Liver (tissue), 9 donors: ENCODE data around the gene MGAT4A. TPM values are rescaled to one million over a fixed set of nuclear protein-coding genes. Genes with fewer than 3 reads are reported as not detected.
A peak's percentile ranks its signal among the peaks of the same experiment; 100 is the strongest.

Experiments used
- DNase-seq: peaks from one replicate; pipeline ENCODE4 v3.0.0-alpha.2; 2017; ENCODE audit warnings: low spot score
- H3K27ac ChIP-seq, 2 donors: one replicate each; pipeline ENCODE4 v1.7.0; 2013; ENCODE audit warnings: inconsistent platforms in 2 of 2, low read length in 2 of 2, control low read depth in 1 of 2, low read depth in 1 of 2, mild to moderate bottlenecking in 1 of 2
- H3K27me3 ChIP-seq, 4 donors: one replicate each; pipeline versions ENCODE4 v1.6.1 to v1.7.0; 2013; ENCODE audit warnings: low read length in 3 of 4, inconsistent platforms in 1 of 4, mild to moderate bottlenecking in 1 of 4, moderate library complexity in 1 of 4; ENCODE audit not compliant: control insufficient read depth in 4 of 4, insufficient read depth in 4 of 4
- H3K36me3 ChIP-seq, 4 donors: one replicate each; pipeline versions ENCODE4 v1.6.1 to v1.7.0; 2013; ENCODE audit warnings: low read length in 3 of 4, mild to moderate bottlenecking in 3 of 4, low read depth in 1 of 4, moderate library complexity in 1 of 4; ENCODE audit not compliant: control insufficient read depth in 4 of 4, insufficient read depth in 3 of 4
- H3K4me1 ChIP-seq, 4 donors: one replicate each; pipeline versions ENCODE4 v1.6.1 to v1.7.0; 2013; ENCODE audit warnings: low read length in 3 of 4, mild to moderate bottlenecking in 3 of 4, moderate library complexity in 1 of 4; ENCODE audit not compliant: control insufficient read depth in 4 of 4, insufficient read depth in 4 of 4
- H3K4me3 ChIP-seq, 3 donors: one replicate each; pipeline versions ENCODE4 v1.6.1 to v1.7.0; 2013; ENCODE audit warnings: low read length in 3 of 3, control low read depth in 1 of 3, low read depth in 1 of 3, mild to moderate bottlenecking in 1 of 3
- H3K9ac ChIP-seq, 2 donors: one replicate each; pipeline ENCODE4 v1.7.0; 2013; ENCODE audit warnings: low read length in 2 of 2, mild to moderate bottlenecking in 2 of 2, moderate library complexity in 2 of 2, control low read depth in 1 of 2, low read depth in 1 of 2
- H3K9me3 ChIP-seq, 4 donors: one replicate each; pipeline versions ENCODE4 v1.6.1 to v1.7.0; 2013; ENCODE audit warnings: low read length in 3 of 4; ENCODE audit not compliant: control insufficient read depth in 4 of 4
- CTCF ChIP-seq: fragments of 150-350 bp; IDR thresholded peaks from 2 replicates; pipeline ENCODE4 v1.5.1; 2017; ENCODE audit warnings: improper control_type of control experiment, low read depth, low read length; ENCODE audit not compliant: missing input control
- EGR1 ChIP-seq, 2 donors: IDR thresholded peaks; 2 replicates each; pipeline ENCODE4 v1.6.1; 2016 to 2018; ENCODE audit warnings: antibody characterized with exemption in 2 of 2, low read depth in 2 of 2
- GABPA ChIP-seq, 2 donors: IDR thresholded peaks in 1 of 2; conservative IDR thresholded peaks in 1 of 2; 2 replicates each; pipeline ENCODE4 v1.6.1; 2016; ENCODE audit warnings: antibody characterized with exemption in 2 of 2, mild to moderate bottlenecking in 1 of 2, moderate library complexity in 1 of 2
- HNF4A ChIP-seq, 2 donors: conservative IDR thresholded peaks; 2 replicates each; pipeline ENCODE4 v1.6.1; 2016; ENCODE audit warnings: antibody characterized with exemption in 2 of 2, mild to moderate bottlenecking in 2 of 2
- HNF4G ChIP-seq: IDR thresholded peaks from 2 replicates; pipeline ENCODE4 v1.6.1; 2016; ENCODE audit warnings: antibody characterized with exemption
- JUND ChIP-seq, 2 donors: IDR thresholded peaks; 2 replicates each; pipeline ENCODE4 v1.6.1; 2016; ENCODE audit warnings: antibody characterized with exemption in 2 of 2
- NR2F2 ChIP-seq: IDR thresholded peaks from 2 replicates; pipeline ENCODE4 v1.6.1; 2016; ENCODE audit warnings: antibody characterized with exemption
- RAD21 ChIP-seq, 2 donors: IDR thresholded peaks; 2 replicates each; pipeline ENCODE4 v1.6.1; 2016; ENCODE audit warnings: antibody characterized with exemption in 2 of 2, mild to moderate bottlenecking in 2 of 2
- REST ChIP-seq: IDR thresholded peaks from 2 replicates; pipeline ENCODE4 v1.6.1; 2016; ENCODE audit warnings: antibody characterized with exemption, mild to moderate bottlenecking
- RXRA ChIP-seq, 2 donors: IDR thresholded peaks; 2 replicates each; pipeline ENCODE4 v1.6.1; 2017 to 2018; ENCODE audit warnings: antibody characterized with exemption in 2 of 2, mild to moderate bottlenecking in 1 of 2
- SP1 ChIP-seq: IDR thresholded peaks from 2 replicates; pipeline ENCODE4 v1.6.1; 2018; ENCODE audit warnings: antibody characterized with exemption, mild to moderate bottlenecking
- TAF1 ChIP-seq: conservative IDR thresholded peaks from 2 replicates; pipeline ENCODE4 v1.6.1; 2016; ENCODE audit warnings: antibody characterized with exemption, mild to moderate bottlenecking
- YY1 ChIP-seq: IDR thresholded peaks from 2 replicates; pipeline ENCODE4 v1.6.1; 2016; ENCODE audit warnings: antibody characterized with exemption, mild to moderate bottlenecking
- WGBS: extraction: QIAGEN DNeasy Blood & Tissue Kit; methylation state at CpG from one replicate; pipeline ENCODE4 v1.1.7; 2013; 5-methylcytosine and 5-hydroxymethylcytosine counted together
- polyA plus RNA-seq, 2 donors: library from polyadenylated mRNA; stranded (reverse) in 1 of 2; unstranded in 1 of 2; fragments of 200-250 nt in 1 of 2; fragments of >200 nt in 1 of 2; fragmentation: Nextera tagmentation in 1 of 2; extraction: Ambion mirVana in 1 of 2; gene quantifications; one replicate each; pipeline versions ENCODE4 v1.2.1 to v1.2.3, GENCODE V29; 2013 to 2015
- total RNA-seq, 2 donors: library from RNA; depleted of rRNA; stranded (reverse); fragments of >200 nt; gene quantifications; one replicate each; pipeline ENCODE4 v1.2.3, GENCODE V29; 2014
- donor health status: healthy.
- donor health status: healthy.
- donor health status: healthy.
- donor health status: healthy.
- donor health status: healthy.

Gene MGAT4A
- total and polyA plus RNA-seq, 4 donors = 2.7 to 17.3 (median 5.4) TPM

GRCh38 chr2:98730053-98730706 lies 752 bp downstream of the MGAT4A start:
- peak overlapping the region; percentile 19 to 75 for H3K9ac ChIP-seq
- TF ChIP-seq YY1 = peak; percentile 13
- TF ChIP-seq JUND (IDR thresholded peaks at IDR 0.05) = no peak
- peak in 1 of 2 donors; percentile 18 for TF ChIP-seq RAD21 (IDR thresholded peaks at IDR 0.05)
- H3K27me3 ChIP-seq = no peaks in the 10 kb centered on the region
- peaks cover 0 to 40% (median 25%) of the 10 kb centered on the region in 4 donors for H3K4me1 ChIP-seq
- 1% methylated on average over 45 of the region's 45 CpGs for WGBS
- H3K27ac ChIP-seq = peak overlapping the region; percentile 52 to 68
- H3K4me3 ChIP-seq = peak overlapping the region; percentile 76 to 98 (median 90)
- no peaks in the 10 kb centered on the region for H3K9me3 ChIP-seq
- H3K36me3 ChIP-seq = no peaks in the 10 kb centered on the region
- peak; percentile 51 for DNase-seq

GRCh38 chr2:98729652-98730051 lies 1.3 kb downstream of the MGAT4A start:
- WGBS = 45% methylated on average over 10 of the region's 10 CpGs
- H3K4me3 ChIP-seq = peak overlapping the region; percentile 76 to 98 (median 90)
- peak overlapping the region; percentile 19 to 75 for H3K9ac ChIP-seq
- no peaks in the 10 kb centered on the region for H3K27me3 ChIP-seq
- H3K9me3 ChIP-seq = no peaks in the 10 kb centered on the region
- no peaks in the 10 kb centered on the region for H3K36me3 ChIP-seq
- peaks cover 0 to 38% (median 25%) of the 10 kb centered on the region in 4 donors for H3K4me1 ChIP-seq
- peak overlapping the region in 1 of 2 donors; percentile 68 for H3K27ac ChIP-seq
- TF ChIP-seq YY1 (no peak), JUND (IDR thresholded peaks at IDR 0.05) (no peak), REST (no peak), RXRA (IDR thresholded peaks at IDR 0.05) (no peak), EGR1 (IDR thresholded peaks at IDR 0.05; ENCODE audit: low read depth in 2 of 2) (no peak), RAD21 (IDR thresholded peaks at IDR 0.05) (no peak), CTCF (no peak), SP1 (no peak), HNF4G (no peak), HNF4A (conservative IDR thresholded peaks at IDR 0.05) (no peak), NR2F2 (no peak), TAF1 (no peak), GABPA (IDR thresholded peaks at IDR 0.05 in 1 of 2, conservative IDR thresholded peaks at IDR 0.05 in 1 of 2) (no peak)
- DNase-seq = no peak
